M059J (cell line): ENCODE measurements around the gene SWAP70. TPM values are rescaled to one million over a fixed set of nuclear protein-coding genes. Genes with fewer than 3 reads are reported as not detected.
"Not testable (repeated sequence)": the region's sequence is repeated elsewhere in the genome, so short reads cannot be mapped to it uniquely, and the experiment has no call there.

Experiments
- DNase-seq: peaks from one replicate; pipeline ENCODE4 v3.0.0-alpha.2; 2012; ENCODE audit warnings: low read depth
- total RNA-seq: library from RNA; depleted of rRNA; stranded (reverse); fragments of >200 nt; shearing (Covaris generic); gene quantifications from 2 replicates; pipeline ENCODE4 v1.2.3, GENCODE V29; 2014

The SWAP70 gene
- total RNA-seq, 1 experiment from 2014 or later, result 31.9 TPM

DNA sequence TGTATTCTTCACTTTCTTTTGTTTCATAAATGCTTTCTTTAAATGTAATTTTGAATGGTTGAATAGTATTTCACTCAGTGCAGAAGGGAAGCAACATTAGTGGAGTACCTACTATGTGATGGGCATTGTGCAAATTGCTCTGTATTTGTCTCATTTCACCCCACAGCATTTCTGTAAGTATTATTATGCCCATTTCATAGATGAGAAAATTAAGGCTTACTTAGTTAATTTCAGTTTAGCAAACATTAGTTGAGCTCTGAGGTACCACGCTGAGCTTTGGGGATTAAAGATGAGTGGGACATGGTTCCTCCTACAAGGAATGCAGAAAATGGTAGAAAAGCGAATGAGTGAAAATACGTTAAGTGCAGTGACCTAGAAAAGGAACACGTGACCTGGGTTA lies 58.1 kb downstream of the SWAP70 start:
- no peak for DNase-seq

DNA sequence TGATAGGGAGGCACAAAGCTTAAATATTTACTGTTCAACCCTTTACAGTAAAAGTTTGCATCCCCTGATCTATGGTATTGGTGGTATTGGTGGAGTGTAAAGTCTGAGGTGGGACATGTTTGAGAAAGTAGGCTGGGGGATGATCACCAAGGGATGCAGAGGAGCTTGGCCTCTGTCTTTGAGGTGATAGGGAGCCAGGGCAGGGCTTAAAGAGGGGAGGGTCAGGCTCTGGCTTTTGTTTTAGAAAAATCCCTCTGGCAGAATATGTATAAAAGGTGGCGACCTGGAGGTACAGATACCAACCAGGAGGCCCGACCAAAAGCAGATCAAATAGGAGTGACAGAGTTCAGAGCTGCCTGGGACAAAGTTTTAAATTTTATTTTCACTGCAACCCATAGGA lies 59.0 kb downstream of the SWAP70 start:
- no peak for DNase-seq

DNA sequence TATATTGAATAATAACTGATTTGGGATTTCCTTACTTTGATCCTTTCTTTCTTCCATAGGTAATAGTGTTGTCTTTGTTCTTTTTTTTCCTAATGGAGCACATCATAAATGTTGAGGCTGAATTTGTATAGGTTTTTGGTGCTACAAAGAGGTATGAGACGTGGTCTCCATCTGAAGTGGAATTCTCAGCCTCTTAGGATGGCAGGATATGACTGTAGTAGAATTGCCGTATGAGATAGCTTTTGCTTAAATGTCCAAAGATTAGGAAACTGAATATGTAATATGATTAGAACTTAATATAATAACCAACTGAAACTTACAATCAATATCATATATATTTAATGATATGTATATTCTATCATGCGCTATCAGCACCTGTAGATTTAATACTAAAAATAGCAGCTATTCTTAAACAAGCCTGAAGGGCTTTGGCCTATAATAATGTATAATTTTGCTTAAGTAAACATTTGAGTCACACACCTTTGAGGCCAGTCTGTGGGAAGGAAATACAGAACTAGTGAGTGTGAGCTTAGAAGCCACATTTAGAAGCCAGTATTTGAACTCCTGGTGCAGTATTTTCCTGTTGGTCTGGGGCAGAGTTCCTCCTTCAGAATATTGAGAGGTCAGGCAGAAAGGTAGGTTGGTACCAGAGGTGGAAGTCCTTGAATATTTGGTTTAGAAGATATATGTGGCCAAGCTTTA lies 62.6 kb downstream of the SWAP70 start:
- peak; percentile 88 for DNase-seq

DNA sequence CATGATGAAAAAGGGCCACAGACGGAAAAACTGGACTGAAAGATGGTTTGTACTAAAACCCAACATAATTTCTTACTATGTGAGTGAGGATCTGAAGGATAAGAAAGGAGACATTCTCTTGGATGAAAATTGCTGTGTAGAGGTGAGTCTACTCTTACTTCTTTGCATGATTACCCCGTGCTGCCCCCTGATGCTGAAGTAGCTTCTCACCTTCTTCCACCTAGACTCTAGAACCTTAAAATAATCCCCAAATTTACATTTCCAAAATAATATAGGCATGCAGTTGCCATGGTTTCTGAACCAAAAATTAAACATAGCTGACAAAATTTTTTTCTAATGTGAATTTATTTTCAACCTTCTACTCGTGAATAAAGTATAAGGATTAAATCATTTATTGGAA lies 64.2 kb downstream of the SWAP70 start:
- DNase-seq, result no peak

DNA sequence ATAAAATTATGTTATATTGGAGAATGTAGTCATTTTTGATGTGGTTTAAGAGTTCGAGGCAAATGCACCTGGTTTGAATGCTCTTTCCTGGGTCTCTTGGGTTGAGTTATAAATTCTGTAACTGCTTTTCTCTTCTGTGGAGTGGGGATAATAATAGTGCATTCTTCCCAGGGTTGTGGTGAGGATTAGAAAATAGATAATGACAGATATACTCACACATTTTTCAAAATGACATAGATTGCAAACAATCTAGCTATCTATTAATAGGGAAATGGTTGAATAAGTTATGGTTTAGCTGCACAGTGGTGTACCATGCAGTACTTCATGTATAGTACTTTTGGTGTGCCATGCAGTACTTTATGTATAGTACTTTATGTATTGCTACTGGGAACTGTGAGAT lies 67.4 kb downstream of the SWAP70 start:
- no peak for DNase-seq

DNA sequence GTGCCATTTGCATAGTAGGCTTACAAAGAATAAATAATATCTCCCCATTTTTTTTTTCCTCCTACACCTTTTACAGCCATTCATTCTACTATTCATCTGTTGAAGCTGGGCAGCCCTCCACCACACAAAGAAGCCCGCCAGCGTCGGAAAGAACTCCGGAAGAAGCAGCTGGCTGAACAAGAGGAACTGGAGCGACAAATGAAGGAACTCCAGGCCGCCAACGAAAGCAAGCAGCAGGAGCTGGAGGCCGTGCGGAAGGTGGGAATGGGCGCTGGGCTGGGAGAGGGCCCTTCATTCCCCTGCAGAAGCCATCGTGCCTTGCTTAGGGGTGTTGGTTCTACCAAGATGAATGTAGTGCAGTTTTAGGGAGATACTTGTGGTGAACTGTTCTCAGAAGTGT lies 68.6 kb downstream of the SWAP70 start:
- DNase-seq, result no peak

DNA sequence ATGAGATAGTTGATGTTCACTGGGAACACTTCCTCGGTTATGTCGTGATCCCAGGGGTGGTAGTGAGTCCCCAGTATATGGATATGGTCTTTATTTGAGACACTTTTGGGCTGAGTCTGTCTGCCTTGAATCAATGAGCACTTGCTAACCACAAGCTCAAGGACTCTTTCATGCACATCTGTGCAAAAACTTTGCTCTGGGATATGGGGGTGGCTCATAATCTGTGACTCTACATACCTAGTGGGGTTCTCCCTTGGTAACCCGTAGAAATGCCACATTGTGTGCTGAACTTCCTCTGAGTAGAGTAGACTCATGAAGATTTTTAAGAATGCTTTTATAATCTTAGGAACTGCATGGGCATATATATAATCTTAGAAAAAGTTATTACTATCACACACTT lies 69.3 kb downstream of the SWAP70 start:
- no peak for DNase-seq

DNA sequence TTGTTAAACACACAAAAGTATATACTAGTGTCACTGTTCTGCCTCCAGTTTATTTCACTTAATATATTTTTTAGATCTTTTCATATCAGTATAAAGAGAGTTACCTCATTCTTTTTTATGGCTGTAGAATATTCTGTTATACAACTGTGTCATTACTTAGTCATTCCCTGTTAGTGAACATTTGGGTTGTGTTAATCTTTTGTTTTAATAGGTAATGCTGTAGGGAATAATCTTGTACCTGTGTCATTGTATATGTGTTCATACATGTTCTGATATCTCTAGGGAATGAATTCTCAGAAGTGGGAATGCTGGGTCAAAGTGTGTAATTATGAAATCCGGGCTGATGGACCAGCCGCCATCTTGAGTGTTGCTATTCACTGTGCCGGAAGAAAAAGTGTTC lies 71.4 kb downstream of the SWAP70 start:
- no peak for DNase-seq

DNA sequence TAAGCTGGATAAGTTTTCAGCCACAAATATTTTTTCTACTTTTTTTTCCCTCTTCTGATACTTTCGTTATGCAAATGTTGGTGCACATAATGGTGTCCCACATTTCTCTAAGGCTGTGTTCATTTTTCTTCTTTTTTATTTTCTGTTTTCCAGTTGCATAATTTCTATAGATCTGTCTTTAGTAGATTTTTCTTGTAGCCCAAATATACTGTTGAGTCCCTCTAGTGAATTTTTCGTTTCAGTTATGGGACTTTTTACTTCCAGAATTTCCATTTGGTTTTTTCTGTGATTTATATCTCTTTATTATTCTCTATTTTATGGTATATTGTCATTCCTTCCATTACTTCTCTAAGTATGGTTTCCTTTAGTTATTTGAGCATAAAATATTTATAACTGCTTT lies 72.0 kb downstream of the SWAP70 start:
- DNase-seq, result no peak

DNA sequence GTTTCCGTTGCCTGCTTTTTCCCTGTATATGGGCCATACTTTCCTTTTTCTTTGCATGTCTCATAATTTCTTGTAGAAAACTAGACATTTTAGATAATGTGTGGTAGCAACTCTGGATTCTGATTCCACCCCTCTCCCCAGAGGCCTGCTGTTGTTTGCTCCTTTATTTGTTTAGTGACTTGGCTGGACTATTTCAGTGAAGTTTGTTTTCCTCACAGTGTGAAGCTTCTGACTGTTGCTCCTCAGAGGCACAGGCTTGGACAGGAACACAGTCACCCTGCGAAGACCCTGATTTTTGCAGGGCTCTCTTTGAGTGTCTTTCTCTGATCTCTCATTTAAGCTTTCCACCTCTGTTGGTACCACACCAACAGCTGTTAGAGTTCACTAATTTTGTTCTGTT lies 72.5 kb downstream of the SWAP70 start:
- no peak for DNase-seq

DNA sequence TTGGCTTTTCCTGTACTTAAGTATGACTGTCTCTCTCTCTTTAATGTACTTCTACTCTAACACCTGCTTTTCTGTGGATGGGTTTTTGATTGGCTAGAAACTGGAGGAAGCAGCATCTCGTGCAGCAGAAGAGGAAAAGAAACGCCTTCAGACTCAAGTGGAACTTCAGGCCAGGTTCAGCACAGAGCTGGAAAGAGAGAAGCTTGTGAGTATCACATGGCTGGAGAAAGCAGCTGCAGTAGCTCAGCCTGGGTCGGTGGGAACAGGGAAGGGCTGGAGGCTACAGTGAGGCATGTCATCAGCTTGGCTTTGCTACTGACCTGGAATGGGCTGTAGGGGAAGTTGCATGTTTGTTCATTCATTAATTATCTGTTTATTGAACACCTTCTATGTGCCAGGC lies 74.2 kb downstream of the SWAP70 start:
- no peak for DNase-seq

DNA sequence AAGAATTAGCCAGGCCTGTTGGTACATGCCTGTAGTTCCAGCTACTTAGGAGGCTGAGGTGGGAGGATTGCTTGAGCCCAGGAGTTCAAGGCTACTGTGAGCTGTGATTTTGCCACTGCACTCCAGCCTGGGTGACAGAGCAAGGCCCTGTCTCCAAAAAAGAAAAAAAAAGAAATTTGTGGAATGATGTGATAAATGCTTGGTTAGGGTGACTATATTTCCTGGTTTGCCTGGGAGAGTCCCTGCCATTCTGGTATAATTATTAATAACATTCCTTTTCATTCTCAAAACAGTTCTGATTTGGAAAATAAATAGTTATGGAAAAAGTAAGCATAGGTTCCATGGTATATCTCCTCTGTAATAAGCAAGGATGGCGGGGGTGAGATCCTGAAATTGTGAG lies 74.8 kb downstream of the SWAP70 start:
- no peak for DNase-seq

DNA sequence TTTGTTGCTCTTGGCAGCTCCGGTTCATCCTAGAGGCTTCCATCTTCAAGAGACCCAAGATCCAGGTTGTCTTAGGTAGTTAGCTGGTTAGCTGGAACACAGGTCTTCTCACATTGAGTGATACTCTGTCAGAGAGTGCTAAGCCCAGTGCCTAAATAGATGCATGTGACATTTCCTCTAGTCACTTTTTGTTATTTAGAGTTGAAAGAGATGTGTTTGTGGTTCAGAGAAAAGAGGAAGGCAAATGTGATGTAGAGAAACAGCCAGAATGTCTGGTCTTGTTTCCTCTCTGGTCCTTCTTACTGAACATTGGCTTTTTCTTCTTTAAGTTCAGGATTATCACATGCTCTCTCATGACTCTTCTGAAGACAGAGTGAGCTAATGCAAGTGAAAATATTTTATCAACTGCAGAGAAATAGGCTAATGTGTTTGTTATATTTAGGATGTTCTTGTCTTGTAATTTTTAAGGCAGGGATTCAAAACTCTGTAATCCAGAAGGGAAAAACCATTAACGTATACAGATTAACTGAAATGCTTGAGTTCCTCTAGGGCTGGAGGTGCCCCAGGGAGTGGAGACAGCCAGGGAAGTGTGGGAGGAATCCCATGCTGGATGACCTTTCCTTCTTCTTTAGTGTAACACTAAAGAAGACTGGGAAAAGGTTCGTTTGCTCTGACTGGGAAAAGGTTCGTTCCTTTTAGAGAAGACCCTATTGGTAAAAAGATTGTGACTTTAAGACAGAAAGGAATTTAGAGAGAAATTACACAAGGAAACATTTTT lies 75.4 kb downstream of the SWAP70 start:
- no peak for DNase-seq

DNA sequence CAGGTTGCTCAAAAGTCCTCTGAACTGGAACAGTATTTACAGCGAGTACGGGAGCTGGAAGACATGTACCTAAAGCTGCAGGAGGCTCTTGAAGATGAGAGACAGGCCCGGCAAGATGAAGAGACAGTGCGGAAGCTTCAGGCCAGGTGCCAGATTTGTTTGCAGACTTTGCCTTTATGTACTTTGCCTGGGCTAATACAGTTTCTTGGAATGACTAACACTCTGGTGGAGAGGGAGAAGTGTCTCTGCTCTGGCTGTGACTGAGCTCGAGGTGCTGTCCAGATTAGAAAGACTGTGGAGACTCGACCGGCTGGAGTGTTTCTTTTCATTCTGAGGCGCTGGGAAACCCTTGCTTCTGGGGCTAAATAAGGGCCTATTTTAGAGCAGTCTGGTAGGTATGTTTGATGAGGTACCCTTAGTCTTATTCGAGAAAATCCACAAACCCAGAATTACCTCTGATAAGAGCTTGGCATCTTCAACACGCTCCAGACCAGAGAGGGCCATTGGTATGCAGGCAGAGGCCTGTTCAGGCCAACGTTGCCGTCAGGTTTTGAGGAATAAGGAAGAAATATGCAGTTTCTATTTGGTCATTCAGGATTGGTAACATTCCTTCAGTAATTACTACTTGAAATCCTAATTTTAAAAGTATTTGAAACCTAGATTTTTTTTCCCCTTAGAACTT lies 76.5 kb downstream of the SWAP70 start:
- DNase-seq, result no peak

DNA sequence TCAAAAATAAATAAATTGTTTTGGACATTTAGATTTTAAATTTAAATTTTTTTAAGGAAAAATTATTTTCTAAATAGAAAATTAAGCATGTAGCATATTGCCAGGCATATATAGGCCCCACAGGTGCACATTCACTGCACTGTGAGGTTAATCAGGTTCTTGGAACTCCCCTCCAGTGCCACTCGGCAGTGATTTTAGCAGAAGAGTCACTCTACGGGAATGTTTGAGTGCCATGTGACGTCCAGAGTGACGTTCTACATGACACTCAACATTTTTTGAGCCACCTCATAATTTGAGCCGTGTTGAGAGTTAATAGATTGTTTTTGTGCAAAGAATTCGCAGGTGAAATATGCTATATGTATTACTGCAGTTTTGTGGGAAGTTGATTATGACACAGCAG lies 77.4 kb downstream of the SWAP70 start:
- DNase-seq, result no peak

DNA sequence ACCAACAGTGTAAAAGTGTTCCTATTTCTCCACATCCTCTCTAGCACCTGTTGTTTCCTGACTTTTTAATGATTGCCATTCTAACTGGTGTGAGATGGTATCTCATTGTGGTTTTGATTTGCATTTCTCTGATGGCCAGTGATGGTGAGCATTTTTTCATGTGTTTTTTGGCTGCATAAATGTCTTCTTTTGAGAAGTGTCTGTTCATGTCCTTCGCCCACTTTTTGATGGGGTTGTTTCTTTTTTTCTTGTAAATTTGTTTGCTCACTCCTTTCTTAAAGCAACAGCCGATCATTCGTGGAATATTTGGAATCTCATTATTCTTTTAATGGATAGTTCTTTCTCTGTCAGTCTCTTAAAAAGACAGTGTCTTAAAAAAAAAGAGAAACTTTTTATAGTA lies 79.6 kb downstream of the SWAP70 start:
- DNase-seq, result not testable (repeated sequence)

DNA sequence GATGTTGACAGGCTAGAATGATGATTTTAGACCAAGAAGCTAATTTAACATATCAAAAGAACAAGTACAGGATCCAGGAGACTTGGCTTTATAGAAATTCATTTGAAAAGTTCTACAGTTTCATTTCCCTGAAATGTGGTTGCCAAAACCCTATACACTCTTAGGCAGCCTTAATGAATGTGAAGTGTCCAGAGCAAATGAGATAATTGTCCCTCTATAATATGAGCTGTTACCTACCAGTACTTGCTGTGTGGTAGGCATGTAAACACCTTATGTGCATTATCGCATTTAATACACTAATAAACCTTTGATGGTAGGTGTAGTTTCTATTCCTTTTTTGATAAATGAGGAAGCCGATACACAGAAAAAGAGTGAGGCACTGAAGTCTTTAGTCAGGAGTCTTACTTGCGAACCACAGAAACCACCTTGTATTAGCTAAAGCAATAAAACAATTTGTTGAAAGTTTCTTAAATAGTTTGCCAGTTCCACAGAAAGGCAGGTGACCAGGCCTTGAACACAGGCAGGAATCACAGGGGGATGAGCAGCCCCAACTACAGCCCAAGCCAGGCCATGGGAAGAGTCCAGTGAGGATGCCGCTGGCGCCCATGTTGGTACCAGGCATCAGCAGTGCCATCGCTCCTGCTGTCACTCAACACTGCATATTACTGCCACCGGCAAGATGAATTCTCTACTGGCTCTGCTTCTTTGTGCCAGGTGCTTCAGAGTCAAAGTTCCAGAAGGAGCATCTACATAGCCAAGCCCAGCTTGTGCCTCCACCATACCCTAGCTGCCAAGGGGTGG lies 81.7 kb downstream of the SWAP70 start:
- DNase-seq, result no peak

DNA sequence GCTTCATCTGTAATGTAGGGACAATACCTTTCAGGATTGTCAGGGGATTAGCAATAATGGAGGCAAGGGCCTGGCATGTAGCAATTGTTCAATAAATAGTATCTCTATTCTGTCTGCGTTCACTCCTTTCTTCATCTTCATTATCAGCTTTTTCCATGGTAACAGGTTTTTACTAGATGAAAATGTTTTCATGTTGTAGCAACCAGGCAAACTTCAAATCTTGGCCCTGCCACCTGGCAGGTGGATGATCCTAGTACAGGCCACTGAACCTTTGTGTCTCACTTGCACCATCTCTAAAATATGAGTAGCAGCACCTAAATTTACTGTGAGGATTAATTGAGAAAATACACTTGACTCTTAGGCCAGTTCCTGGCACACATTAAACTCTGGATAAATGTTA lies 83.4 kb downstream of the SWAP70 start:
- no peak for DNase-seq

DNA sequence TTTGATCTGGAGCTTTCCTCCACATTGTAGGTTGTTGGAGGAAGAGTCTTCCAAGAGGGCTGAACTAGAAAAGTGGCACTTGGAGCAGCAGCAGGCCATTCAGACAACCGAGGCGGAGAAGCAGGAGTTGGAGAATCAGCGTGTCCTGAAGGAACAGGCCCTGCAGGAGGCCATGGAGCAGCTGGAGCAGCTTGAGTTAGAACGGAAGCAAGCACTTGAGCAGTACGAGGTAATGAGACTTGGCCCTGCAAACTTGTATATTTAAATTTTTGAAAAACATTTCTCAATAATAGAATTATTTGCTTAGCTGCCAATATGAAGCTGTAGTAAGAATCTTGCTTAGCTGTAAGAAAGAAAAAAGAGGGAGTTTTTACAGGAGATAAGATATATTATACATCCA lies 84.0 kb downstream of the SWAP70 start:
- DNase-seq, result no peak

DNA sequence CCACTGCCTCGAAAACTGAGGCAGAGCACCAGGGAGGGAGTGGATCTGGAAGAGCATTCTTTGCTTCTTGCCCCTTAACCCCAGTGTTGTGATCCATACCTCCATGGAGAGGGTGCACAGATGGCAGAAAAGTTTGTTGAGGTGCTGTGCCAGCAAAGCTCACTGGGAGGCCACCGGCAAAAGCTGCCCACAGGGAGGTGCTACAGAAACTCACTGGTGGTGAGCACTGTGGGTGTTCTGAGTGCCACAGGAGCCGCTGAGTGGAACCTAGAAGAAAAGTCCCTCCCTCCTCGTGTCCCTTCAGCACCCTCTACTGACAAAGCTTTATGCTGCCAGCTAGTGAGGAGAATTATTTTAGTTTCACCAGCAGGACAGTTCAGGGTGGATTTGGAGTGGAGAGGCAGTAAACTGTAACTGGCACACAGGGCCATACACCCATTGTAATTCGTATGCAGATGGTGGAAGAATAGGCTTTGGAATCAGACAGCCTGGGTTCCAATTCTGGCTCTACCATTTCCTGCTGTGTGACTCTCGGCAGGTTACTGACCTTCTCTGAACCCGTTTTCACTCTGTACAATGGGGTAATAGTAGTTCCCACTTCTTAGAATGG lies 84.6 kb downstream of the SWAP70 start:
- peak; percentile 82 for DNase-seq

DNA sequence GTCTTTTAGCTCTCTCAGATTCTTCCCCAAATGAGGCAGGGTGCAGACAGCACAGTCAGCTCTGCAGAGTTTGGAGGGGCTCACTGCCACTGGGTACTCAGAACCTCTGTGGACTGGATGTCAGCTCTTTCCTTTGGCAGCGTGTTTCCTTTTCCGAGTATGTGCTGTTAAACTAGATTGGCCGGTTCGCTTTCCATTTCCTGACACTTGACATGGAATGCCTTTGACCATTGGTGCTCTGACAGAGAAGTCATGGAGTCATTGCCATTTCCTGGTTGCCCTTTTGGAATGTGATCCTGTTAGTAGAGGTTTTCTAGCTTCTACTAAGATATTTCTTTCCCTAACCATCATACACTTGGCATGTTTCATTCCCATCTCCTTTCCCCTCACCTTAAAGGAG lies 86.7 kb downstream of the SWAP70 start:
- no peak for DNase-seq

DNA sequence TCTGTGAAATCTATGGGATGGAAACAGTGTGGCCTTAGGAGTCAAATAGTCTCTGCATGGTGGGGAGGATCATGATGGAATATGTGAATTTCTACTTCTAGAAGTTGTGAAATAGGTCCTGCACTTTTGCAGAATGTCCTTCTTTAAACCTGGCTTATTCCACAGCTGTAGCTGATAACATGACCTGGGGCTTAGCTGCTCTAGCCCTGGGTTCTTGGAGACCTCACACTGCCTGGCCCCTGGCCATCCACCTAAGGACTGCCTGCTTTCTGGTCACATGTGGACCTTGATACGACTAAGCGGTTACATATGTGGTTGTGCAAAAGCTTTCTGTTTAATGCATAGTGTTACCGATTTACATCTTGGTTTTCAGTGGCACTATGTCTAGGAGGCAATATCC lies 88.2 kb downstream of the SWAP70 start:
- DNase-seq, result peak; percentile 42
